ENCODE measurements around the gene FXR1.

Gene FXR1

DNA sequence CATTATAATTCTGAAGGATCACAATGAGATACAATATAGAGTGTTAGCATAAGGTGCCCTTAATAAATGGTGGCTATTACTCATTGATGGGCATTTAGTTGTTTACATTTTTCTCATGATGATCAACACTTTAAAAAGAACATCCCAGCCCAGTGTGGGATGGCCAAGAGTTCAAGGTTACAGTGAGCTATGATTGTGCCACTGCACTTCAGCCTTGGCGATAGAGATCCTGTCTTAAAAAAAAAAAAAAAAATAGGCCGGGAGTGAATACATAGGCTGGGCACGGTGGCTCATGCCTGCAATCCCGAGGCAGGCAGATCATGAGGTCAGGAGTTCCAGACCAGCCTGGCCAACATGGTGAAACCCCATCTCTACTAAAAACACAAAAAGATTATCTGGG, 1.6 kb upstream of the FXR1 start:
- Mint-ChIP-seq H3K4me1 (peaks cover 28% of the 10 kb centered on the region), H3K27me3 (ENCODE audit: low read depth) (no peaks in the 10 kb centered on the region), H3K27ac (no peak overlapping the region), H3K4me3 (peak overlapping the region; percentile 59 to 73 (median 66)), H3K9me3 (peaks cover 3% of the 10 kb centered on the region), H3K36me3 (ENCODE audit: low read depth) (peaks cover 8% of the 10 kb centered on the region)
- TF ChIP-seq, protein P1, sequence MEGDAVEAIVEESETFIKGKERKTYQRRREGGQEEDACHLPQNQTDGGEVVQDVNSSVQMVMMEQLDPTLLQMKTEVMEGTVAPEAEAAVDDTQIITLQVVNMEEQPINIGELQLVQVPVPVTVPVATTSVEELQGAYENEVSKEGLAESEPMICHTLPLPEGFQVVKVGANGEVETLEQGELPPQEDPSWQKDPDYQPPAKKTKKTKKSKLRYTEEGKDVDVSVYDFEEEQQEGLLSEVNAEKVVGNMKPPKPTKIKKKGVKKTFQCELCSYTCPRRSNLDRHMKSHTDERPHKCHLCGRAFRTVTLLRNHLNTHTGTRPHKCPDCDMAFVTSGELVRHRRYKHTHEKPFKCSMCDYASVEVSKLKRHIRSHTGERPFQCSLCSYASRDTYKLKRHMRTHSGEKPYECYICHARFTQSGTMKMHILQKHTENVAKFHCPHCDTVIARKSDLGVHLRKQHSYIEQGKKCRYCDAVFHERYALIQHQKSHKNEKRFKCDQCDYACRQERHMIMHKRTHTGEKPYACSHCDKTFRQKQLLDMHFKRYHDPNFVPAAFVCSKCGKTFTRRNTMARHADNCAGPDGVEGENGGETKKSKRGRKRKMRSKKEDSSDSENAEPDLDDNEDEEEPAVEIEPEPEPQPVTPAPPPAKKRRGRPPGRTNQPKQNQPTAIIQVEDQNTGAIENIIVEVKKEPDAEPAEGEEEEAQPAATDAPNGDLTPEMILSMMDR (IDR thresholded peaks at IDR 0.05; ENCODE audit: unreplicated experiment in 3 of 3), result no peak

DNA sequence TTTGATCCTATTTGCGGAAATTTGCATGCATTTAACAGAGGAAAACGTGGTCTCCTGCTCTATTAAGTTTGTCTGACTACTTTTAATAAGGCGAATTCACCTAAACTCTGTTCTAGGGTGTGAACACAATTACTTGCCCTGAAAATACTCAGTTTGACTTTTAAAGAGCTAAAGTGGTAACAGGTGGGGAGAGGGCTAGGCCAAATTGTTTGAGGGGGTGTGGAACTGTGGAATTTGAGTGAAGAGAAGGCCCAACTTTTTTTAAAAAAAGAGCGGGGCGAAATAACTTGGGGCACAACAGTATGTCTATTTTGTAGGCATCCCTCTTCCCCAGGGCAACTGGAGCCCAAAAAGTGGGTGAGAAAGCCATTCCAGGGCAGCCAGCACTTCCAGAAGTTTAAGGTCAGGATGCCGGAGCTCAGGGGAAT, 580 bp upstream of the FXR1 start:
- peaks cover 17% of the 10 kb centered on the region for H3K36me3 Mint-ChIP-seq (ENCODE audit: low read depth)
- H3K9me3 Mint-ChIP-seq, result no peaks in the 10 kb centered on the region
- H3K27me3 Mint-ChIP-seq (ENCODE audit: low read depth), result no peaks in the 10 kb centered on the region
- H3K4me3 Mint-ChIP-seq, result peak overlapping the region; percentile 96 to 98 (median 97)
- H3K27ac Mint-ChIP-seq, result peak overlapping the region; percentile 92 to 97 (median 95)
- TF ChIP-seq, protein P1 (IDR thresholded peaks at IDR 0.05; ENCODE audit: unreplicated experiment in 3 of 3), result no peak
- peaks cover 31% of the 10 kb centered on the region for H3K4me1 Mint-ChIP-seq

DNA sequence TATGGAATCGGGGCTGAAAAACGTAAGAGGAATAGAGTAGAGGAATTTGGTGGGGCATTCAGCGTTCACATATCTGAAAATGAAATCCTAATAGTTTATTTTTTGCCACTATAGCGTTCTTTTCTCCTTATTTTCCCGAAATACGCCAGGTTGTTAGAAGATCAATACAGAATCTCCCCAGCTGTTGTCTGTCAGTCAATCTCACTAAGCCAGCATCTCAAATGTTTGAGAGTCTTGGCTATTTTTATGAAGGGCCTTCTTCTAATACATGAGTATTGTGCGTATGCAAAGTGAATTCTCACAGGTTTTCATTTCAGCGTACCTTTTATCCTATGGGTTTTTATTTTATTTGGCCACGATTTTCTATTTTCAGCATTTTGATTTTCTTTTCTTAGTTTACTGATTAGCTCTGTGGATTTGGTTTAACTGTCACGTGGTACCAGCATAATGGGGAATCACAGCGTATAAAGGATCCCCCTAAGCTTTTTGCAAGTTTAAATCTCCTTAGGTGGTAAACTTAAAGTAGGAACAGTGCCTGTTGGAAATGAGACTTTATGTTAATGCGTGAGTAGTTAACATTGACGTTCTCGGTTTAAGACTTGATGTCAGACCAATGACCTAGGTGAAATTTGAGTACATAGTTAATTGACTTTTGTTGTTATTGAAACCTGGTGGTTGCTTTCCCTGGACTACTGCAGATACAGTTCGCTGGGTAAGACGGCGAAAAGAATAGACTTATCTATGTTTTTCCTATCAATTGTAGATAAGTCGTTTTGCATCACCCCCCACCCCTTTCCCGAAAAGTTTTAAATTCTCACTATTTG, 1.3 kb downstream of the FXR1 start:
- Mint-ChIP-seq H3K4me3 (peak overlapping the region; percentile 96 to 98 (median 97)), H3K36me3 (ENCODE audit: low read depth) (peaks cover 31% of the 10 kb centered on the region), H3K9me3 (no peaks in the 10 kb centered on the region), H3K27ac (peak overlapping the region; percentile 92 to 97 (median 95)), H3K4me1 (peaks cover 42% of the 10 kb centered on the region), H3K27me3 (ENCODE audit: low read depth) (no peaks in the 10 kb centered on the region)
- TF ChIP-seq, protein P1 (IDR thresholded peaks at IDR 0.05; ENCODE audit: unreplicated experiment in 3 of 3), result no peak

DNA sequence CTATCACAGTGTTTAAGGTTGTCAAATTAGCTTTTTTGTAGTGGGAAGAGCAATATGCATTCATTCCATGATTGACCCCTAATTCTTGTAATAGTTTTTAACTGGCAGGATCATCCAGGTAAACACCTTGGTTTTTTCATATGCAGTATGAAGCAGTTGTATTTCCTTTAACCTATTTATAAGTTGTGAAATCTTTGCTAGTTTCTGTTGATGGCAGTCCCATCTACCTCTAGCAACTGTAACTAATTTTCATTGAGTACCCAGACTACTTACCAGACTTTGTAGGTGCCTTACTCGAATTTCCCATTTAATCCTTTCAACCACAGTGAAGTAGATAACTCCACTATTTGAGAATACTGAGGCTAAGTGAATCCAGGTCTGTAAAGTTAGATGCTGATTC, 6.1 kb downstream of the FXR1 start:
- Mint-ChIP-seq H3K36me3 (ENCODE audit: low read depth) (peaks cover 52% of the 10 kb centered on the region), H3K27ac (no peak overlapping the region), H3K4me1 (peaks cover 60% of the 10 kb centered on the region), H3K4me3 (no peak overlapping the region), H3K9me3 (no peaks in the 10 kb centered on the region), H3K27me3 (ENCODE audit: low read depth) (no peaks in the 10 kb centered on the region)
- TF ChIP-seq, protein P1 (IDR thresholded peaks at IDR 0.05; ENCODE audit: unreplicated experiment in 3 of 3), result no peak

DNA sequence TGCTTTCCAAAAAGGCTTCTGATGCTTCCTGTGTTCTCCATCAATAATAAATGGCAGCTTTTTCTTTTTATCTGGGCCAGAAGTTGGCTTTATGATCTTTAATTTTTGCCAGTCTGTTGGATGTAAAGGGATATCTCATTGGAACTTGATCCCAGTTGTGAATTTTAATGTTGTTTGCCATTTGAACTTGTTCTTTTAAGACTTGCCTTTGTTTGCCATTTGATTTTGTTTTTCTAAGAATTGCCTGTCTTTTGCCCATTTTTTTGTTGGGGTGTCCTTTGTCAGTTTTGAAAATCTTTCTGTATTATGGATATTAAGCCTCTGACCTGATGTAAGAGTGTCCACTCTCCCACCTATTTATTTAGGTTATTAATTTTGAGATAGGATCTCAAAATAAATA, 9.8 kb downstream of the FXR1 start:
- no peak overlapping the region for H3K4me3 Mint-ChIP-seq
- H3K36me3 Mint-ChIP-seq (ENCODE audit: low read depth), result peaks cover 53% of the 10 kb centered on the region
- TF ChIP-seq, protein P1 (IDR thresholded peaks at IDR 0.05; ENCODE audit: unreplicated experiment in 3 of 3), result no peak
- no peaks in the 10 kb centered on the region for H3K9me3 Mint-ChIP-seq
- peaks cover 43% of the 10 kb centered on the region for H3K4me1 Mint-ChIP-seq
- no peaks in the 10 kb centered on the region for H3K27me3 Mint-ChIP-seq (ENCODE audit: low read depth)
- no peak overlapping the region for H3K27ac Mint-ChIP-seq

DNA sequence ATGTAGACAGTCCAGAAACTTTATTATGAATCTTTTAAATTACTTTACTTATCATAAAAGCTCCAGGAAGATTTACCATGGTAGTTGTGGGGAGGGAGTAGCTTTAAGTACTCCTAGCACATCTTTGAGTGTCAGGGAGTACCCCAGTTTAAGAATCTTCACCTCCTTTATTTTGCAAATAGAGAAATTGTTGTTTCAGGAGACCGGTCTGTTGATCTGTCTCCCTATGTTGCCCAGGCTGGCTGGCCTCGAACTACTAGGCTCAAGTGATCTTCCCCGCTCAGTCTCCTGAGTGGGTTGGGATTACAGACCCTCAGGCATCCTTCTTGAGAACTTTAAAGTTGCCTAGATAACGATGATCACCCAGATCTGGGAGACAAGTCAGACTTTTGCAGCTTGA, 11.1 kb downstream of the FXR1 start:
- Mint-ChIP-seq H3K9me3 (peaks cover 4% of the 10 kb centered on the region), H3K27ac (no peak overlapping the region), H3K4me3 (no peak overlapping the region), H3K36me3 (ENCODE audit: low read depth) (peaks cover 54% of the 10 kb centered on the region), H3K4me1 (peaks cover 37% of the 10 kb centered on the region), H3K27me3 (ENCODE audit: low read depth) (no peaks in the 10 kb centered on the region)
- TF ChIP-seq, protein P1 (IDR thresholded peaks at IDR 0.05; ENCODE audit: unreplicated experiment in 3 of 3), result no peak

Measured in nephron (organoid).